Activated CD4-positive, alpha-beta T cell treated with anti-CD3 and anti-CD28 coated beads, Interleukin-2, amount 50 U/mL, for 1 hour (primary cell): ENCODE measurements around the gene NBEAL2.

ENCODE experiments used
- DNase-seq: peaks from one replicate; pipeline ENCODE4 v3.0.0-alpha.2; 2020

The NBEAL2 gene

GRCh38 chr3:47002171-47003055 lies 22.9 kb downstream of the NBEAL2 start:
- DNase-seq: no peak

- no peak for DNase-seq
Observed at GRCh38 chr3:47003056-47003410, 23.6 kb downstream of the NBEAL2 start.

DNA sequence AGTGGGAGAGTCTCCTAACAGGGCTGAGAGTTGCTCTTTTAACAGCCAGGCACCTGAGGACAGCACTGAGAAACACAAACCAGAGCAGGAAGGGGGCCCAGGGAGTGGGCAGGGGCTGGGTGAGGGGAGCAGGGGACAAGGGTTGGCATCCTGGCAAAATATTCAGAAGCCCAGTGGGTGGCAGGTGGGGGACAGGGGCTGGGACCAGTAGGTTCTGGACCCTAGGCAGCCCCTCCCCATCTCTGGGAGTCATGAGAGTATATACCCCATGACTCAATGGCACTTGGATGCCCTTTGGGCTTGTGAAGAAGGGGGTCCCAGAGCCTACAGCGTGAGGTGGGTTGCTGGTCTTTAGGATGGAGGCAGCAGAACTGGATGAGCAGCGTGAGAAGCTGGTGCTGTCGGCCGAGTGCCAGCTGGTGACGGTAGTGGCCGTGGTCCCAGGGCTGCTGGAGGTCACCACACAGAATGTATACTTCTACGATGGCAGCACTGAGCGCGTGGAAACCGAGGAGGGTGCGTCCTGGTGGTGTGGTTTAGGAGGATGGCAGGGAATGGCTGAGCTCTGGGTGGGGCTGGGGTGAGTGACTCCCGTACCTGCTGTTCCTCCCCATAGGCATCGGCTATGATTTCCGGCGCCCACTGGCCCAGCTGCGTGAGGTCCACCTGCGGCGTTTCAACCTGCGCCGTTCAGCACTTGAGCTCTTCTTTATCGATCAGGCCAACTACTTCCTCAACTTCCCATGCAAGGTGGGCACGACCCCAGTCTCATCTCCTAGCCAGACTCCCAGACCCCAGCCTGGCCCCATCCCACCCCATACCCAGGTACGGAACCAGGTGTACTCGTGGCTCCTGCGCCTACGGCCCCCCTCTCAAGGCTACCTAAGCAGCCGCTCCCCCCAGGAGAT lies 24.2 kb downstream of the NBEAL2 start:
- DNase-seq: no peak

DNA sequence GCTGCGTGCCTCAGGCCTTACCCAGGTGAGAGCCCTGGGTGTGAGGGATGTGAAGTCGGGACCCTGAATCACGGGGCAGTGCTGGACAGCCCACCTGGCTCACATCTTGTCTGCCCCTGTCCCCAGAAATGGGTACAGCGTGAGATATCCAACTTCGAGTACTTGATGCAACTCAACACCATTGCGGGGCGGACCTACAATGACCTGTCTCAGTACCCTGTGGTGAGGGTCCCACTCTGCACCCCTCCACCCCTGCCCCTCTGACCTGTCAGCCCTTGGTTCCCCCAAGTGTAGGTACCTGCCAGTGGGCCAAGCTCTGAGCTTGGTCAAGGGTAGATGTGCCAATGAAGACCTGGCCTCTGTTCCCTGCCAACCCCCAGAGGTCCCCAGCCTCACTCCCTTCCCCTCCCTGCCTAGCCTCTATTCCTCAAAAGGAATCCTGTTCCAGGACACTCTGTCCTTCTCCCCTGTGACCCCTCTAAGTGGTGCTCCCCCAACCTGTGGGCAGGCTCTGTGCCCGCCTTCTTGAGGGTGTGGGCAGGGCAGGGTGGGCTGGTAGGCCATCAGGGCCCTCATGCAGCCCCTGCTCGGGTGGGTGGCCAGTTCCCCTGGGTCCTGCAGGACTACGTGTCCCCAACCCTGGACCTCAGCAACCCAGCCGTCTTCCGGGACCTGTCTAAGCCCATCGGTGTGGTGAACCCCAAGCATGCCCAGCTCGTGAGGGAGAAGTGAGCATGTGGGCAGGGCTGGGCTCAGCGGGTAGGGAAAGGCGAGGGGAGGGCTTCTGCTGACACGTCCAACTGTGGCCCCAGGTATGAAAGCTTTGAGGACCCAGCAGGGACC lies 25.1 kb downstream of the NBEAL2 start:
- DNase-seq: no peak

DNA sequence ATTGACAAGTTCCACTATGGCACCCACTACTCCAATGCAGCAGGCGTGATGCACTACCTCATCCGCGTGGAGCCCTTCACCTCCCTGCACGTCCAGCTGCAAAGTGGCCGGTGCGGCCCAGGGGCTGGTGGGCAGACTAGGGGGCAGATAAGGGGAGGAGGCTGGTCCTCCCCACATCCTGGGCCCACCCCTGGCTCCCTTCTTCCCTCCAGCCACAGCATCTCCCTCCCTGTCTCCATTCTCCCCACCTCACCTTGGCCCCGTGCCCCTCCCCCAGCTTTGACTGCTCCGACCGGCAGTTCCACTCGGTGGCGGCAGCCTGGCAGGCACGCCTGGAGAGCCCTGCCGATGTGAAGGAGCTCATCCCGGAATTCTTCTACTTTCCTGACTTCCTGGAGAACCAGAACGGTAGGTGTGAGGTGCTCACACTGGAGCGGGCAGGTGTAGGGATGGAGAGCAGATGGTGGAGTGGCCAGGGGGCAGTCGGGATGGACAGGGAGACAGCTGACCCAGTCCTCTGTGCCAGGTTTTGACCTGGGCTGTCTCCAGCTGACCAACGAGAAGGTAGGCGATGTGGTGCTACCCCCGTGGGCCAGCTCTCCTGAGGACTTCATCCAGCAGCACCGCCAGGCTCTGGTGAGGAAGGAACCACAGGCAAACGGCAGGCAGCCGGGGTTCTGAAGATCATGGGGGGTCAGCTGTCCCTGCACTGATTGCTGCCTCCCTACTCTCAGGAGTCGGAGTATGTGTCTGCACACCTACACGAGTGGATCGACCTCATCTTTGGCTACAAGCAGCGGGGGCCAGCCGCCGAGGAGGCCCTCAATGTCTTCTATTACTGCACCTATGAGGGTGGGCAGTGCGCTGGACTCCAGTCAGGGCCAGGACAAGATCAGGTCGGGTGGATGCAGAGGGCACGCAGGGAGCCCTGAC lies 26.0 kb downstream of the NBEAL2 start:
- no peak for DNase-seq

DNA sequence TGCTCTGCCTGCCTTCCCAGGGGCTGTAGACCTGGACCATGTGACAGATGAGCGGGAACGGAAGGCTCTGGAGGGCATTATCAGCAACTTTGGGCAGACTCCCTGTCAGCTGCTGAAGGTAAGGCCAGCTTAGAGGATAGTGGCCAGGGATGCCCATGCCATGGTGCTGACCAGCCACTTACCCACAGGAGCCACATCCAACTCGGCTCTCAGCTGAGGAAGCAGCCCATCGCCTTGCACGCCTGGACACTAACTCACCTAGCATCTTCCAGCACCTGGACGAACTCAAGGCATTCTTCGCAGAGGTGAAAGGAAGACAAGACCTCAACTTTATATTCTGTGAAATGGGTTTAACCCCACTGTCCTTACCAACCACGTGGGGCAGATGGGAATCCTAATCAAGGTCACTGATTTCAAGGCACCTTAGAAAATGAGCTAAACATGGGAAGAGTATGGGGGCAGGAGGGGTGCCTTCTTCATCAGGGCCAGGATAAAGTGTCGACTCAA lies 26.7 kb downstream of the NBEAL2 start:
- DNase-seq: no peak

GRCh38 chr3:47007001-47007400 lies 27.5 kb downstream of the NBEAL2 start:
- no peak for DNase-seq

DNA sequence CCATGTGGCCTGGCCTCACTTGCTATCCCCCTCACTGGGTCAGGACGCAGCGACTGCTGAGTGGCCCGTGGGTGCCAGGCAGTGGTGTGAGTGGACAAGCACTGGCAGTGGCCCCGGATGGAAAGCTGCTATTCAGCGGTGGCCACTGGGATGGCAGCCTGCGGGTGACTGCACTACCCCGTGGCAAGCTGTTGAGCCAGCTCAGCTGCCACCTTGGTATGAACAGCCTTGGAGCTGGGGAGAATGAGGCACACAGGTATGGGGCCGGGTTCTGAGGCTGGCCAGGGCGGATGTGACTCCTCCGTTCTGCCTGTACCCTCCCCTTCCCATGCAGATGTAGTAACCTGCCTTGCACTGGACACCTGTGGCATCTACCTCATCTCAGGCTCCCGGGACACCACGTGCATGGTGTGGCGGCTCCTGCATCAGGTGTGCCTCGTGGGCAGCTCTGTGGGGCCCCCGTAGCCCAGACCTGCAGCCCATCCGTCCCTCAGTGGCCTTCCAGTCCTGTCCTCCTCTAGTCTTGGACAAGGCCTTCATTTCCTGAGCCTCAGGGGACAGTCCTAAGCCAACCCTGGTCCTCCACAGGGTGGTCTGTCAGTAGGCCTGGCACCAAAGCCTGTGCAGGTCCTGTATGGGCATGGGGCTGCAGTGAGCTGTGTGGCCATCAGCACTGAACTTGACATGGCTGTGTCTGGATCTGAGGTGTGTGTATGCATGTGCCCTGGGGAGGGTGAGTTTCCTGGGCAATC lies 28.2 kb downstream of the NBEAL2 start:
- no peak for DNase-seq

- no peak for DNase-seq
Observed at GRCh38 chr3:47008234-47008796, 28.8 kb downstream of the NBEAL2 start.

GRCh38 chr3:47008851-47009224 lies 29.4 kb downstream of the NBEAL2 start:
- DNase-seq: no peak

GRCh38 chr3:47009225-47010110 lies 30.0 kb downstream of the NBEAL2 start:
- peak; percentile 54 for DNase-seq

DNA sequence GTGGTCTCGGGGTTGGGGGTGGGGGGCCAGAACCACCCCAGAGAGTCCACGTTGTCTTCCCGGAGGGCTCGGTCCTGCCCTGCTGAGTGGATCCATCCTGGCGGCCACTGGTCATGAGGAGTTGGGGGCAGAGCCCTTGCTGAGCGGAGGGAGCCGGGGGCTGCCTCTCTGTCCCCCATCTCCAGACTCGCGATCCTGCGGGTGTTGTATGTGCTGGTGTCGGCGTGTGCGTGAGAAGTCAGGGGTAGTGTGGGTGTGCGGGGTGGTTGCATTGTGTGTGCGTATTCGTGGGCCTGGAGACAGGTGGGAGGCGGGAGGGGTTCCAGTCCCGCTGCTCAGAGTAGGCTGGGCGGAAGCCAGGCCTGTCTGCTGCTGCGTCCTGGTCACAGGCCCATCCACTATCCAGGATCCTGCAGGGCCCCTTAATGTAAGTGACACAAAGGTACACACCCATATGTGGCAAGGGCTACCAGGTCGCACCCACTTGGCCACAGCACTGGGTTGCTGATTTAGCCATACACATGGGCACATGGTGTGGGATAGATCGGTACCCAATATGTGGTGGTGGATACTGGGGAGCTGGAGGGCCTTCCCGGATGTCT lies 30.7 kb downstream of the NBEAL2 start:
- no peak for DNase-seq

- DNase-seq: no peak
Observed at GRCh38 chr3:47010910-47011309, 31.4 kb downstream of the NBEAL2 start.

DNA sequence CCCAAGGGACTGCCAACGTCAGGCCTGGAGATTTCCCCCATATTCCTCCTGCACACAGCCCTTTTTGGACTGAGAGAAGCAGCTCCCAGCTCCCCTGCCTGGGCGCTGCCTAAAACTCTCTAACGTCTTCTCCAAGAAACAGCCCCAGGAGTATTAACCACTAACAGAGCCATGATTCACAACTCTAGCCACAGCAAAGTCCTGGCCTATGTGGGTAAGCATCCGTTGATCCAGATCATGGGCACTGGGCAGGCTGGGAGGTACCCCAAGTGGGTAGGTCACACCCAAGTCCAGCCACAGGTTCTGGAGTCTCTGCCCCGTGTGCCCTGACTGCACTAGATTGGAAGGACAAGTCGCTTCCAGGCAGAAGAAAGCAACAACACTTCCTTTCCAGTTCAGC lies 31.9 kb downstream of the NBEAL2 start:
- DNase-seq: no peak

DNA sequence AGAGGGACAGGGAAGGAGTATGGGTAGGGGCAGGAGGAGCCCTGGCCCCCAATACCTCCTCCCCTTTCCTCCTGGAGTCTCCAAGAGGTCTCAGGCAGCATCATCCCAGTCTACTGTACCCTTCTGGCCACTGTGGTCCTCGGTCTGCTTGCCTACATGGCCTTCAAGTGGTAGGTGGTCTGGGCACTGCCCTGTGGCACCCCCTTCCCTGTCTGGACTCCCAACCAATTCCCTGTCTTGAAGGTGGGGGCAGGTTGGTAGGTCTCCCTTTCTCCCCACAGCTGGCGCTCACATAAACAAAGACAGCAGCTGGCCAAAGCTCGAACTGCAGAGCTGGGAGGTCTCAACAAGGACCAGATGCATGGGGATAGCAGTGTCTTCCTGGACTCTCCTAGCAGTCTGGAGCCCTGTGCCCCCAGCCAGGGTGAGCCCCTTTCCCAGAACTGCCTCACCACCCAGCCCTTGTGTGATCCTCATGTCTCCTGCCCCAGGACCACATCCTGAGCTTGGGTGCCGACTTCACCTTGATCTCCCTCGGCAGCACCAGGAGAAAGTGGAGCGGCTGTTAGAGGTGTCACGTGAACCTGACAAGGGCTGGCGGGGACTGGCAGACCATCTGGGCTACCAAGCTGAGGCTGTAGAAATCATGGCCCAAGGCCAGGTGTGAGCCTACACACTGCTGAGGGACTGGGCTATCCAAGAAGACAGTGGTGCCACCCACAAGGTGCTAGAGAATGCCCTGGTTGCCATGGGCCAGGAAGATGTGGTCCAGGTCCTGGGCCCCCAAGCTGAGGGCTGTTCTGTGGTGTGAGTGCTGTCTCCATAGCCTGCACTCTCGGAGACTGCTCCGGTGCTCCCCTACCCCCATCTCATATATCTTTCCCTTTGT lies 33.1 kb downstream of the NBEAL2 start:
- no peak for DNase-seq

- no peak for DNase-seq
Observed at GRCh38 chr3:47013231-47013630, 33.8 kb downstream of the NBEAL2 start.

DNA sequence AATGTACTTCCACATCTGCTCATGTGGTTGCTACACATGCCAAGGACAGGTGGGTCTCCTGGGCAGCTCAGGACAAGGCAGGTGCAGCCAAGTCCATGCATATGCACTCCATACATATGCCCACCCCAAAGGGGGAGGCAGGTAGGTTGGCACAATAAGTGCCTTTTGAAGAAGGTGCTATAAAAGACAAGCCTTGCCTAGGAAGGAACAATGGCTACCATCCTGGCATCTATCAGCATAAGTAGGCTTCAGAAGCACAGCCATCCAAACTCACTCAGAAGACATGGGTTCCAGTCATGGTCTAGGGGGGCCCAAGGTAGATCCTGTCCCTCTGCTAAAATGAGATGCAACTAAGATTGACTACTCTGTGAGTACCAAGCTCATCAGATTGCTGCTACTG lies 34.6 kb downstream of the NBEAL2 start:
- DNase-seq: no peak

GRCh38 chr3:47015151-47015550 lies 35.7 kb downstream of the NBEAL2 start:
- DNase-seq: no peak
